Lower lobe of right lung (tissue), 2 donors: ENCODE results near the gene SH3RF3. TPM values are rescaled to one million over a fixed set of nuclear protein-coding genes. Genes with fewer than 3 reads are reported as not detected.

ENCODE experiments used
- ATAC-seq, 2 donors: fragments of 200-7000 bp; cut with Tn5 transposase; one replicate each; pipeline ENCODE4 v1.9.1; 2020 to 2022; ENCODE audit warnings: mild to moderate bottlenecking in 2 of 2, moderate library complexity in 2 of 2
- DNase-seq: peaks from one replicate; pipeline ENCODE4 v3.0.0-alpha.2; 2020
- H3K27ac ChIP-seq: fragments of 200-600 bp; one replicate; pipeline ENCODE4 v1.8.0; 2022
- H3K27me3 ChIP-seq: fragments of 200-600 bp; one replicate; pipeline ENCODE4 v1.8.0; 2022; ENCODE audit warnings: low read depth
- H3K36me3 ChIP-seq: fragments of 200-600 bp; one replicate; pipeline ENCODE4 v1.8.0; 2022; ENCODE audit warnings: mild to moderate bottlenecking
- H3K4me1 ChIP-seq: fragments of 200-600 bp; one replicate; pipeline ENCODE4 v1.8.0; 2022
- H3K4me3 ChIP-seq: fragments of 200-600 bp; one replicate; pipeline ENCODE4 v1.8.0; 2022; ENCODE audit warnings: mild to moderate bottlenecking
- H3K9me3 ChIP-seq: fragments of 200-600 bp; one replicate; pipeline ENCODE4 v1.8.0; 2022
- CTCF ChIP-seq: fragments of 200-600 bp; IDR thresholded peaks from one replicate; pipeline ENCODE4 v1.8.0; 2022; ENCODE audit warnings: antibody characterized with exemption, mild to moderate bottlenecking
- intact Hi-C: fragments of 100-400 bp; cut with DNase I; formaldehyde crosslinking; loops from one replicate; pipeline ENCODE4 v1.11.0; 2022
- total RNA-seq: library from RNA; stranded (reverse); fragmentation: NEBNext Ultra II Directional; extraction: Animal tissue kit (Norgen Biotek cat#: 25700); gene quantifications from one replicate; pipeline ENCODE4 v1.2.1, GENCODE V29; 2021
- donor health status: DM: no; HTN: yes; CAD: no; lungs with severe emphysema.

Gene SH3RF3
- total RNA-seq, 1 donor from 2014 or later = 5.7 TPM

DNA sequence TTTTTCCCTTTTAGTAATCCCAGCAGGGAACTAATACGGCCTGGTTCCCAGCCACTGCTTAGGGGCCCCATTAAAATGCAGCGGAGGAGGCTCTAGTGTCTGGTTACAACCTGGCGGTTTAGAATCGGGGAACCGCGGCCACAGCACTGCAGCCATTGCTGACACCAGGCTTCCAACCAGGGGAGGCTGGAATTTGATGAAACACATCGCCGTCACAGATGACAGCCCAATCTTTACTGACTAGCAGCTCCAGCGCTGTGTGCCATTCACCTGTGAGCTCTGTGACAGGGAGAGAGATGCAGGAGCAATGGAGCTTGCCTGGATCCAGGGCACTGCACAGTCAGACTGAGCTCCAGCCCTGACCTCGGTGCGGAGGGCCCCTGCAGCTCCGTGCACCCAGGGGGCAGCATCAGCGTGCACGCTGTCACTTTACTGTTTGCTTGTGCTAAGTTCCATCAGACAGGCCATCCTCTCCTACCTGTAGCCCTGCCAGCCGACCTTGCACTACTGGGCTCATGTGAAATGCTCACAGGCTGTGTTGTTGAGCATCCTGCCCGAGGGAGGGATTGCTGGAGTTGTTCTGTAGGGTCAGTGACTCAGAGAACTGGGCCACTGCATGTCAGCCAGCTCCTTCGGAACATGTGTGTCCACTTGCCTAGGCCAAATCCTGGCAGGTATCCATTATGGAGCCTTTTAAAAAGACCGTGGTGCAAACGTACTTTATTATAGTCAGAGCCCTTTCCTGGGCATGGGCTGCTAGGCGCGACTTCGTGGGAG, 281.2 kb downstream of the SH3RF3 start:
- Histone ChIP-seq H3K9me3 (no peaks in the 10 kb centered on the region), H3K27me3 (no peaks in the 10 kb centered on the region), H3K36me3 (no peaks in the 10 kb centered on the region), H3K4me3 (no peak overlapping the region), H3K27ac (no peak overlapping the region), H3K4me1 (no peaks in the 10 kb centered on the region)
- ATAC-seq (no peak), DNase-seq (no peak)
- TF ChIP-seq CTCF = no peak
- intact Hi-C loops = no loop called here

DNA sequence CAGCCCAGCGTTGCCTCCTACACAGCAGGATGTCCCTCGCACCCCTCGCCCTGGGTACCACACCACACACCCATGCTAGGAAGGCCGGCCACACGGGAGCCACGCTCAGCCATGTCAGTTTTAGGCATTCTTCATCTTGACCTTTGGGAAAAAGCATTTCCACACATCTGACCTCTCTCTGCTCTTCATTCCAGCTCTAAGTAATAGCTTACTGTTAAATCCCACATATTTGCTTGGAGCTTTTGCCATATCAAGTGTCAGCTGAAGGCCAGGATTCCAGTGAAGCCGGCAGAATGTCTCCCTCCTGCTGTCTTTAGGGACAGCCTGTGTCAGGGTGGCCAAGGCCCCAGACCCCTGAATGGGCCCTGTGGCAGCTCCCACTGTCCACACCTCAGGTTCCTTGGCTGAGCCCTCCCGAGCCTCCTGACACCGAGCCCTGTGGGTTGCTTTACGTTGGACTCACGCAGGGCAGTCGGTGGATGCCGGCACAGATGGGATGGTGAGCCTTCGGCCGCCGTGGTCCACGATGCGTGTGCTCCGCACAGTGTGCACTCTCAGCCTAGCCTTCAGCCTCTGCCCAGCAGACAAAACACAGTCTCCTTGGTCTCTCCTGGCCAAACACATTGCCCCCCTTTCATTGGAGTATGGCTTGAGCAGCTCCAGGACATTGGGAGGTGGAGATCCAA, 282.8 kb downstream of the SH3RF3 start:
- H3K36me3 ChIP-seq = no peaks in the 10 kb centered on the region
- H3K27ac ChIP-seq = no peak overlapping the region
- H3K9me3 ChIP-seq = no peaks in the 10 kb centered on the region
- no peak for DNase-seq
- no peak overlapping the region for H3K4me3 ChIP-seq
- H3K27me3 ChIP-seq = no peaks in the 10 kb centered on the region
- intact Hi-C loops = no loop called here
- no peak for TF ChIP-seq CTCF
- peak in 1 of 2 donors; percentile 15 for ATAC-seq
- H3K4me1 ChIP-seq = no peaks in the 10 kb centered on the region

DNA sequence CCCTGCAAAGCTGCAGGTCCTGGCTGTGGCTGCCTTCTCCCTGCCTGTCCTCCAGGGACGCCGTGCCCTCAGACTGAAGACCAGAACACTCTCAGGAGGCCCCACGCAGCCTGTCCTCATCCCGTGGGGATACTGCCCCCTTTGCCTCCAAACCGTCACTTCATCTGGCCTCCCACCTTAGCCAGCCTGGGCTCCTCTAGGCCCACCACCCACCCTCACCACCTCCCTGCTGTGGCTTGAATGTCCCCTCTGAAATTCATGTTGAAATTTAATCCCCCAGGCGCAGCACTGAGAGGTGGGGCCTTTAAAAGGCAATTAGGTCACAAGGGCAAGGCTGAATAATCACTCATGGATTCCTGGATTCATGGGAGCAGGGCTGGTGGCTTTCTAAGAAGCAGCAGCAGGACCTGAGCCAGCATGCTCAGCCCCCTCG, 286.6 kb downstream of the SH3RF3 start:
- Histone ChIP-seq H3K4me3 (no peak overlapping the region), H3K27ac (no peak overlapping the region), H3K36me3 (no peaks in the 10 kb centered on the region), H3K4me1 (peaks cover 12% of the 10 kb centered on the region), H3K9me3 (no peaks in the 10 kb centered on the region), H3K27me3 (no peaks in the 10 kb centered on the region)
- DNase-seq (no peak), ATAC-seq (no peak)
- TF ChIP-seq CTCF = no peak
- intact Hi-C loops = no loop called here

- intact Hi-C loops = no loop called here
- Histone ChIP-seq H3K36me3 (no peaks in the 10 kb centered on the region), H3K27ac (no peak overlapping the region), H3K4me3 (no peak overlapping the region), H3K9me3 (no peaks in the 10 kb centered on the region), H3K27me3 (no peaks in the 10 kb centered on the region), H3K4me1 (peaks cover 15% of the 10 kb centered on the region)
- DNase-seq (no peak), ATAC-seq (no peak)
- TF ChIP-seq CTCF = no peak
These were observed 288.8 kb downstream of the SH3RF3 start for GRCh38 chr2:109417701-109418335.

GRCh38 chr2:109418716-109419115, 289.7 kb downstream of the SH3RF3 start:
- H3K9me3 ChIP-seq = no peaks in the 10 kb centered on the region
- H3K4me3 ChIP-seq = no peak overlapping the region
- no peaks in the 10 kb centered on the region for H3K27me3 ChIP-seq
- peak; percentile 24 for DNase-seq
- no peaks in the 10 kb centered on the region for H3K36me3 ChIP-seq
- no peak for ATAC-seq
- intact Hi-C loops = no loop called here
- peaks cover 15% of the 10 kb centered on the region for H3K4me1 ChIP-seq
- no peak for TF ChIP-seq CTCF
- no peak overlapping the region for H3K27ac ChIP-seq
